DMS 273 (cell line): ENCODE data around the gene GAGE12J.
"Not testable (repeated sequence)": the region's sequence is repeated elsewhere in the genome, so short reads cannot be mapped to it uniquely, and the experiment has no call there.

Experiments used
- DNase-seq: peaks from one replicate; lab custom pipeline; 2025; ENCODE audit not compliant: unreplicated experiment; lab: John Stamatoyannopoulos, UW

GAGE12J gene, protein sequence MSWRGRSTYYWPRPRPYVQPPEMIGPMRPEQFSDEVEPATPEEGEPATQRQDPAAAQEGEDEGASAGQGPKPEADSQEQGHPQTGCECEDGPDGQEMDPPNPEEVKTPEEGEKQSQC

GRCh38 chrX:49321737-49322136 lies at the start of gene GAGE12J:
Gene GAGE12J, plus strand, starts transcription at chrX:49322037. Its CDS starts 1,157 bp downstream, at chrX:49323194.
- not testable (repeated sequence) for DNase-seq

- DNase-seq = no peak
These were observed 49.4 kb upstream of the GAGE12J start for GRCh38 chrX:49272421-49272820.

DNA sequence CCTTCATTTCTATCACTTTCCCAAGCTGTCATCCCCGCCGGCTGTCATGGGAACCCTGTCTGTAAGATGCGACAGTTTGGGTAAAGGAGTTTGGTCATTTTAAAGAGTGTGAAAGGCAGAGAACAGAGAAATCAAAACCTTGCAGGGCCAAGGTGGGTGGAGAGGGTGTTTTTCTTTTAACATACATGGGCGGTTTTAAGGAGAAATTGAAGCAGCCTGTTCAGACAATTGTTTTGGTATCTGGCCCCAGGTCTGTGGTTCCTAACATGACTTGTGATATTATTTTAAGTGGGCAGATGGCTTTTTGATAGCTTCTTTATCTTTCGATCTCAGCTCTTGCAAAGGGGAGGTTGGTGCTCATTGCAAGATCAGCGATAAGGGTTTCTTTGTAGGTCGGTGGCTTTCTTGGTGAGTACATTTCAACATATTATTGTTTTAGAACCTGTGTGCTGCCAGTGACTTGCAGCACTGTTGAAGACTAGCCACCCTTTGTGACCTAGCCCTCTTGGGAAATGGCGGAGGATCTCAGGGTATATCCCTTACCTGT lies 48.6 kb upstream of the GAGE12J start:
- DNase-seq = no peak

GRCh38 chrX:49276207-49276606 lies 45.6 kb upstream of the GAGE12J start:
- DNase-seq = no peak

GRCh38 chrX:49276671-49277534 lies 44.9 kb upstream of the GAGE12J start:
- no peak for DNase-seq

DNA sequence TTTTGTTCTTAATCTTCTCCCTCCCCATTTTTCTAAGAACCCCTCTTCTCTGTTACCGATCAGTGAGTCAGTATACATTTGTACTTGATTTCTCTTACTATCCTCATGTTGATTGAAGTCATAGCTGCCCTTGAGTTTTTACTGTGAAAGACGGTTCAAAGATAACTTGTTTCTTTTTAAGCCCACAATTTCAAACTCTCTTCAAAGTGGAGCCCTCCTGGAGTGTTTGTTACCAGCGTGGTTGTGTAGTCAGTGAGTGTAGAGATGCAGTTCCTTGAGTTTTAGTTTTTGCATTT lies 44.4 kb upstream of the GAGE12J start:
- no peak for DNase-seq

DNA sequence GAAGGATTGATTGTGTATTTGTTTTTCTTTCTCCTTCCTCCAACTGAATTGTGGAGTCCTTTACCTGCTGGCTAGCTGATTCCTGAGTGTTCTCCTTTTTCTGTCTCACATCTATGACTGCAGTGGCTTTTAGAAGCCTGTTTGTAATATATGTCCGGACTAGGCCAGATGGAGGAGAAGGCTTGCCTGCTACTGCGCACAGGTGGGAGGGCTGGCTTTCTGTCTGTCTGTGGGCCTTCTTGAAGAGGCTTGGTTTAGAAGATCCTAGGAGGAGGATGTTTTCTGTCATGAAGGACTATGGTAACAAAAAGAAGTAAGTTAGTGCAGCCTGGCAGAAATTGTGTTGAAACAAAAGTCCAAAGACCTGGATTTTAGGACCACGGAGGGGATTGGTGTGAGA lies 43.8 kb upstream of the GAGE12J start:
- DNase-seq = no peak

DNA sequence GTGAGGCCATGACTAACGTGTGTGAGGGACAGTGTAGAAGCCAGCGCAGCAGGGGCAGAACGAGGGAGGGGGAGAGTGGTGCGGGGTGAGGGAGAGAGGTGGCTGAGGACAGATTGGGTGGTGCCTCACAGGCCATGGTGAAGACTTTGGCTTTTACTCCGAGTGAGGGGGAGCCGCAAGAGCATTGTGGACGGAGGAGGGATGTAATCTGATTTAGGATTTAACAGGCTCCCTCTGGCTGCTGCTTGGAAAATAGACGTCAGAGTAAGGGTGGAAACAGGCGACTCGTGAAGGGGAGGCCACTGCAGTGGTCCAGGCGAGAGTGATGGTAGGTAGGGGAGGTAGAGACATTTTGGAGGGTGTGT lies 39.2 kb upstream of the GAGE12J start:
- DNase-seq = peak; percentile 61

GRCh38 chrX:49284212-49284611 lies 37.6 kb upstream of the GAGE12J start:
- DNase-seq = no peak

- no peak for DNase-seq
These were observed 35.7 kb upstream of the GAGE12J start for GRCh38 chrX:49286136-49286535.

GRCh38 chrX:49286581-49286980 lies 35.3 kb upstream of the GAGE12J start:
- DNase-seq = no peak

DNA sequence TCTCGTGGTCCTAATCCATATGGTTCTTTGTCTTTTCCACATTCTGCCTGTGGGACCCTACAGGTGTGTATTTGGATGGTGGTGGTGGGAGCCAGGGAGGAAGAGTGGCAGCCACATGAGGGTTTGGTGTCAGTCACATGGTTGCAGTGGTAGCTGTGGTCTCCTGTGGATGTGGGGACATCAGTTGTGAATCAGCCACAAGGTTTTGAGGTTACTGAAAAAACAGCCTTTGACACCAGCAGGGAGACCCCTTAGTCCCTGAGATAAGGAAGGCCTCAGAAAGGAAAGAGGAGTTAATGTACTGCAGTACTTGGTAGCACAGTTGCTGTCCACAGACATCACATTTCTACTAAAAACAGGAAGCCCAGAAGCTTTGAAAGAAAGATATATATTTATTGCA lies 34.2 kb upstream of the GAGE12J start:
- DNase-seq = no peak

- no peak for DNase-seq
These were observed 31.6 kb upstream of the GAGE12J start for GRCh38 chrX:49290215-49290614.

GRCh38 chrX:49291615-49292337 lies 30.1 kb upstream of the GAGE12J start:
- DNase-seq = peak; percentile 83

- peak; percentile 7 for DNase-seq
These were observed 29.2 kb upstream of the GAGE12J start for GRCh38 chrX:49292400-49293362.

DNA sequence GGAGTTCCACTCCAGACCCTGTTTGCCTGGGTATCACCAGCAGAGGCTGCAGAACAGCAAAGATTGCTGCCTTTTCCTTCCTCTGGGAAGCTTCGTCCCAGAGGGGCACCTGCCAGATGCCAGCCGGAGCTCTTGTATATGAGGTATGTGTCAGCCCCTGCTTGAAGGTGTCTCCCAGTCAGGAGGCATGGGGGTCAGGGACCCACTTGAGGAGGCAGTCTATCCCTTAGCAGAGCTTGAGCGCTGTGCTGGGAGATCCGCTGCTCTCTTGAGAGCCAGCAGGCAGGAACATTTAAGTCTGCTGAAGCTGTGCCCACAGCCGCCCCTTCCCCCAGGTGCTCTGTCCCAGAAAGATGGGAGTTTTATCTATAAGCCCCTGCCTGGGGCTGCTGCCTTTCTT lies 22.5 kb upstream of the GAGE12J start:
- not testable (repeated sequence) for DNase-seq

- DNase-seq = no peak
These were observed 21.1 kb upstream of the GAGE12J start for GRCh38 chrX:49300703-49301102.

DNA sequence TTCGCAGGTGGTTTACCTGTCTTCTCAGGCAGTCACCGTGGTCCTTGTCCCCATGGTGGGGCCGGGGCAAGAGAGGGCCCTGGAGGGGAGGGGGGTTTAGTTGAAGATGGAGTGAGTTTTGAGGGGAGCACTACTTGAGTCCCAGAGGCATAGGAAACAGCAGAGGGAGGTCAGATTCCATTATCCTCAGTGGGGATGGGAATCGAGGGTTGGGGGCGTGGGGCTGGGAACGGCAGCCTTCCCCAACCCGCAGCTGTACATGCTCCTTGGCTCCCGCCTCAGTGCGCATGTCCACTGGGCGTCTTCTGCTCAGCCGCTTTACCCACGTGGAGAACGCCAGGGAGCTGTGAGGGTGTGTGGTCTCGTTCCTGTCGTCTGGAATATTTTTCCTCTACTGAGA lies 18.5 kb upstream of the GAGE12J start, which contains the start of gene GAGE10:
TSS of gene GAGE10 (plus strand) at position 301 of the 400 bp plus-strand sequence. CDS start 1,214 bp downstream, outside the sequence.
- DNase-seq = no peak

- not testable (repeated sequence) for DNase-seq
These were observed 14.1 kb upstream of the GAGE12J start for GRCh38 chrX:49307775-49308174.

GRCh38 chrX:49308604-49309269 lies 13.1 kb upstream of the GAGE12J start:
- no peak for DNase-seq
